ENCODE data around the gene TAOK2. TPM values are rescaled to one million over a fixed set of nuclear protein-coding genes. Genes with fewer than 3 reads are reported as not detected.

The TAOK2 gene
- total RNA-seq, 1 donor from 2014 or later: 17.7 TPM

DNA sequence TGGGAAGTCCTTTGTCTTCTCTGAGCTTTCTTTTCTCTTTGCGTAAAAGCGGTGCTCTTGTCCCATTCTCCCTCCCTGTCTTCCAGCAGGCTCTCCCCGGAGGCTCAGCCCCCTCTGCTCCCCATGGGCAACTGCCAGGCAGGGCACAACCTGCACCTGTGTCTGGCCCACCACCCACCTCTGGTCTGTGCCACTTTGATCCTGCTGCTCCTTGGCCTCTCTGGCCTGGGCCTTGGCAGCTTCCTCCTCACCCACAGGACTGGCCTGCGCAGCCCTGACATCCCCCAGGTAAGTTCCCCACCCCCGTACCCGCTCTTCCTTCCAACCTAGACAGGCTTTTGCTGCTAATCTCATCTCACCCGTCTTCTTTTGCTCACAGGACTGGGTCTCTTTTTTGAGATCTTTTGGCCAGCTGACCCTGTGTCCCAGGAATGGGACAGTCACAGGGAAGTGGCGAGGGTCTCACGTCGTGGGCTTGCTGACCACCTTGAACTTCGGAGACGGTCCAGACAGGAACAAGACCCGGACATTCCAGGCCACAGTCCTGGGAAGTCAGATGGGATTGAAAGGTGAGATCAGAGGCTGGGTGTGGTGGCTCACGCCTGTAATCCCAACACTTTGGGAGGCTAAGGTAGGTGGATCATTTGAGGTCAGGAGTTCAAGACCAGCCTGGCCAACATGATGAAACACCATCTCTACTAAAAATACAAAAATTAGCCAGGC lies 10.5 kb upstream of the TAOK2 start:
- peak; percentile 6 for ATAC-seq

DNA sequence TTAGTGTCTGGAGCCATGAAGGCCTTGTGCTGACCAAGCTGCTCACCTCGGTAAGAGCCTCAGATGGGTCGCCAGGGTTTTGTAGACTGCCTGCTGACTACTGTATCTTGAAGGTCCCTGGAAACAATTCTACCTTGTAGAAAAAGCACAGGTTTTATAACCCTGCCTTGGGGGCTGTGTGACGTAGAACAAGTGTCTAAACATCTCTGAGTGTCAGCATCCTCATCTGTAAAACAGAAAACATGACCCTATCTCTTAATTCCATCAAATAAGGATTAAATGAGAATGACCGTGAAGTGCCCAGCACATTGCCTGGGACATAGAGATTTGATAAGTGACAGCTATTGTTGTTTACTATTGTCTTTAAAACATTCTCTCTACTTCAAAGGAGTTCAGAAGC lies 5.5 kb upstream of the TAOK2 start:
- ATAC-seq: no peak

DNA sequence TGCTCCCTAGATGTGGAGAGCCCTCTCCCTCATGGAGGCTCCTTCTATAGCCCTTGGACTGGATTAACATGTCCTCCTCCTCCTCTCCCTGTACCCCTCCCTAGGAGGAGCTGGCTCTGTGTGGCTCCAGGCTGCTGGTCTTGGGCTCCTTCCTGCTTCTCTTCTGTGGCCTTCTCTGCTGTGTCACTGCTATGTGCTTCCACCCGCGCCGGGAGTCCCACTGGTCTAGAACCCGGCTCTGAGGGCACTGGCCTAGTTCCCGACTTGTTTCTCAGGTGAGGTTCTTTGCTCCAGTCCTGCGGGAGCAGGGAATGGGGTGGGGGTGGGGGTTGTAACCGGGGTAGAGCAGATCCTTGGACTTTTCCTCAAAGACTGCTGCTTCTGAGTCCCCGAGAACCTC lies 2.4 kb upstream of the TAOK2 start:
- no peak for ATAC-seq

DNA sequence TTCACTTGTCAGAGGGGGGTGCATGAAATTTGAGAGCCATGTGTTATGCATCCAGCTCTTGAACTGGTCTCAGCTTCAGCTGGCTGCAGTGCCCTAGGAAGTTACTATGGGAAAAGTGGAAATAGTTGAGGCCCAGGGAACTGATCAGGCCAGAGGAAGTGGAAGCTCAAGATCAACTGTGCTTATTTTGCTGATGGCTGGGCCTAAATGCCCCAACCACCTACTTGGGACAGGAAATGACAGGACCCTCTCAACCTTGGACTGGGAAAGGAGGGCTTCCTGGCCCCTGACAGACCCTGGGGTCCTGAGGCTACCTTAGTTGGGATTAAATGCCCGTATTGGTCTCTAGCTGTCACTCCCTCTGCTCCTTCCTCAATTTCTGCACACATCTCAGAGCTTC lies 1.2 kb upstream of the TAOK2 start:
- no peak for ATAC-seq

DNA sequence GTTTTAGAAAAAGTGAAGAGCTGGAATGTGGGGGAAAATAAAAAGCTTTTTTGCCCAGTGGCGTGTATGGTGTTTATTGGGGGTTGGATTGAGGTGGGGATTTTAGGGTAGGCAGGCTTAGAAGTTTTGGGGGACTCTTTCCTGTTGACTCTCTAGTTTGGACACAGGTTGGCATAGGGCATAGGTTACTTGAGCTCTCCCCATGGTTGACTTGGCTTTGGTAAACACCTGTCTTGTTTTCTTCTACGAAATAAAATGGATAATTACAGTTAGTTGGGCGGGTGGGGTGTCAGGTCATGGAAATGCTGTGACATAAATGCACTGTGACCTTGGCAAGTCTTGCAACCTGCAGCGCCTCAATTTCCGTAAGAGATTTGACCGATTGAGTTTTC lies 680 bp upstream of the TAOK2 start:
- no peak for ATAC-seq

DNA sequence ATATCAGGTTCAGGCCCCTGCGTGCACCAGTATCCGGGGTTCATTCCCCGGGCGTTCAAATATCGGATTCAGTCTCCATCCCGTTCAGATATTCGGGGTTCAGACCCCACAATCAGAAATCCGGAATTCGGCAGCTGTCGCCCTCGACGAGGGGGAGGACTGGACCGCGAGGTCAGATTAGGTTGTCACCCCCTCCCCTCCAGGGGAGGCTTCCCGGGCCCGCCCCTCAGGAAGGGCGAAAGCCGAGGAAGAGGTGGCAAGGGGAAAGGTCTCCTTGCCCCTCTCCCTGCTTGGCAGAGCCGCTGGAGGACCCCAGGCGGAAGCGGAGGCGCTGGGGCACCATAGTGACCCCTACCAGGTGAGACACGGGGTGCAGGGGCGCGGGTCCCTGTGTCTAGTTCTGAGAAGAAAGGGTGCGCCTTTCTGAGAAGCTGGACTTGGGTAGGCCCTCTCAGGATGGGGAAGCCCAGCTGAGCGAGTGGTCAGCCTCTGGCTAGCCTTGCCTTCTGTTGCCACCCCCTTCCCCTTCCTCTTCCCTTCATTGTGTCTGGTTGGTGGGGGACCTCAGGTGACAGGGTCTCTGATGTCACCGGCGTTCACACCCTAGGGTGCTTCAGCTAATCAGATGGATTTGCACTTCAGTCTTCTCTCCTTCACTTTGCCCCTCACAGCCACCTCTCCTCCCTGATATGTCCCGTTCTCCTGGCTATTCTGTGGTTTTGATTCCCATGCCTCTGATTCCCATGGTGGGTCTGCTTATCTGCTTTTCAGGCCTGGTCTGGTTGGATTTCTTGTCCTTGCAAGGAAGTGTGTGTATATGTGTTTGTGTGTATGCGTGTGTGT lies 844 bp downstream of the TAOK2 start:
- peak; percentile 7 for ATAC-seq

DNA sequence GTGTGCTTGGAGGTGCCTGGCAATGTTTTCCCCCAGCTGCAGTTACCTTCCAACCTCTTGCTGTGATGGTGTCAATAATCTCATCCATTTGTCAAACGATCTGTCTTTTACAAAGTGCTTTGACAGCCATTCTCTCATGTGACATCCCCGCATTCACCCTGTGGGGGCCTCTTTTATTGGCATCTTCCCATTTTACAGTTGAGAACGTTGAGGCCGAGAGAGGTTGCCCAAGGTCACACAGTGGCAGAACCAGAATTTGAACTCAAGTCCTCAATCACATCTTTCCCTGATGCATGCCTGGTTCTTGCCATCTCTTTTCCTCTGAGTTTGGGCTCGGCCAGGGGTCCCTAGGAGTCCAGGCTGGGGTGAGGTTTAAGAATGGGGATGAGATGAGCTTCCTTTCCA lies 1.5 kb downstream of the TAOK2 start:
- no peak for ATAC-seq

DNA sequence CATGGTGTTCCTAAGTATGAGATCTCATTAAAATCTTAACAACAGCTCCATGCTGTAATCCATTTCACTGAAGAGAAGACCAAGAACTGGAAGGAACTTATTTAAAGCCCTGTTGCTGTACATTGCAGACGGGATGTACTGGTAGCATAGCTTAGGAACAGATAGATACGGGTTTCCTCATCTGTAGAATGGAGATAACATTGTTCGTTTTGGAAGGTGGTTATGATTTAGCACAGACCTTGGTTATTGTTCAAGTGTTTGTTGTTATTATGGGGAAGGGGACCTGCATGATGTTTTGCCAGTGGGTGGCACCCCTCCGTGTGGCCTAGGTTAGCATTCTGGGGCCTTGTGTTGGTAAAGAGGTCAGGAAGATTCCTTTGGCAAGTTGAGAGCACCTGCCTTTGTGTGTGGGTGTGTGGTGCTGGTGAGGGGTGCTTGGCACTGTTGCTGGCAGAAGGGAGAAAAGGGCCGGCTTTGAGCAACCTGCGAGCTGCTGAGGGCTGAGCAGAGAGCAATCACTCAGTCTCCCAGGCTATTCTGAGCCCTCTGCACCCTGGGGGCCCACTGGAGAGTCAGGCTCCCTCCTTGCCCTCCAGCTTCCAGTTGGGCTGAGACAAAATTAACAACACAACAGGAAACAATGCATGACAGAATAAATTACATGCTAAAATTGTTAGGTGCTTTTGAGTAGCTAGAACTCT lies 2.3 kb downstream of the TAOK2 start:
- no peak for ATAC-seq

DNA sequence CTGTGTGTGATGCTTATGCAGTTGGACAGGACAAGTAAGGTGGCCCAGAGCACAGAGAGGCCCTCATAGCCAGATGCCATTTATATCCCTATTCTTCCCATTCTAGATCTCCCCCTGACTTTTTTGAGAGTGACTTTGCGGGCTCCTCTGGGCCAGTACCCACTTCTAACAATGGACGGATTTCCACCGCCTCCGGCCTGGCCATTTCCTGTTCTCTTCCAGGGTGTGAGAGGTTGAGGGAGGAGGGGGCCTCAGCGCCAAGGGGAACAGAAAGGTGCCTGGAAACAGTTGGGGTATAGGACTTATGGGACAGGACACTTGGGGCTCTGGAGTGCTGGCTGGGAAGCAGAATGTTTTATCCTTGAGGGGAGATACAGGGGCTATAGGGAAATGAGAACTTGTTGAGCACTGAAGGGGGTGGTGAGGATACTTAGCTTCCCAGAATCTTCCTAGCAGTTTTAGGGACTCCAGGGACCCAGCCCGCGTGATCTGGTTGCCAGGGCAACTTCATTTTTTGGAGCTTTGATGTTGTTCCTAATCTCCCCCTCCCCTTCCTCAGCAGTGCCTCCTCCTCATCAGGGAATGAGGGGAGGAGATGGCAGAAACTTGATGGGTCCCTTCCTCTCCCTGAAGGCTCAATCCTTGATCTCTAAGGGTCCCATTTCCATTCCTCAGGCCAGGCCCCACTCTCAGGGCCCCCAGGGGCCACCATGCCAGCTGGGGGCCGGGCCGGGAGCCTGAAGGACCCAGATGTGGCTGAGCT lies 3.6 kb downstream of the TAOK2 start:
- no peak for ATAC-seq

DNA sequence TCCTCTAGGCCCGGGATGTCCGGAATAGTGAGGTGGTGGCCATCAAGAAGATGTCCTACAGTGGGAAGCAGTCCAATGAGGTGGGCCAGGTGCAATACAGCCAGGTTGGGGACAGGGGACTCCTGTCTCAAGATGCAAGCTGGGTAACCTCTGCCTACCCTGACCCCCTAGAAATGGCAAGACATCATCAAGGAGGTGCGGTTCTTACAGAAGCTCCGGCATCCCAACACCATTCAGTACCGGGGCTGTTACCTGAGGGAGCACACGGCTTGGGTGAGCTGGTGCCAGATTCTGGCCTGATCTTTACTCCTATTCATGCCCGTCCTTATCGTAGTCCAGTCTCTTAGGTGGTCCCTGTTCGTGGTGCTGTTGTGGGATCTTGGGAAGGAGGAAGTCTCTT lies 4.4 kb downstream of the TAOK2 start:
- ATAC-seq: no peak

DNA sequence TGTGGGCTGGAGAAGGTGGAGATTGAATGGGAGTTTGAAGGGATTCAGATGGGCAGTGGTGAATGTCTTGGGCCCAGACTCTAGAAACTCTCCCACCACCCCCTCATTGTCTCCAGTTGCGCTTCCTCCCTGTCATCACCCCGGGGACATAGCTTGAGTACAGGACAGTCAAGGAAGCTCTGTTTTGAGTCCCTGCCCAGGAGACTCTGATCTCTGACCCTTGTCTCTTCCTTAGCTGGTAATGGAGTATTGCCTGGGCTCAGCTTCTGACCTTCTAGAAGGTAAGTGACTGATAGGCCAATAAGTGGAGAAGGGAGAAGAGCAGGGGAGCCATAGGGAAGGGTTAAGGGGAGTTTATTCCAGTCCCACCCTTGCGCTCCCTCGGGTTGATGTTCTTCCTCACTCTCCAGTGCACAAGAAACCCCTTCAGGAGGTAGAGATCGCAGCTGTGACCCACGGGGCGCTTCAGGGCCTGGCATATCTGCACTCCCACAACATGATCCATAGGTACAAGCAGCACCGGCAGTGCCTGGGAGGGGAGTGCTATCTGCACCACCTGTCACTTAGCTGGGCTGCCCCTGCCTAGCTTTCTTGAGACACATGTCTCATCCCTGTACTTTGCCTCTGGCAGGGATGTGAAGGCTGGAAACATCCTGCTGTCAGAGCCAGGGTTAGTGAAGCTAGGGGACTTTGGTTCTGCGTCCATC lies 5.0 kb downstream of the TAOK2 start:
- ATAC-seq: no peak

DNA sequence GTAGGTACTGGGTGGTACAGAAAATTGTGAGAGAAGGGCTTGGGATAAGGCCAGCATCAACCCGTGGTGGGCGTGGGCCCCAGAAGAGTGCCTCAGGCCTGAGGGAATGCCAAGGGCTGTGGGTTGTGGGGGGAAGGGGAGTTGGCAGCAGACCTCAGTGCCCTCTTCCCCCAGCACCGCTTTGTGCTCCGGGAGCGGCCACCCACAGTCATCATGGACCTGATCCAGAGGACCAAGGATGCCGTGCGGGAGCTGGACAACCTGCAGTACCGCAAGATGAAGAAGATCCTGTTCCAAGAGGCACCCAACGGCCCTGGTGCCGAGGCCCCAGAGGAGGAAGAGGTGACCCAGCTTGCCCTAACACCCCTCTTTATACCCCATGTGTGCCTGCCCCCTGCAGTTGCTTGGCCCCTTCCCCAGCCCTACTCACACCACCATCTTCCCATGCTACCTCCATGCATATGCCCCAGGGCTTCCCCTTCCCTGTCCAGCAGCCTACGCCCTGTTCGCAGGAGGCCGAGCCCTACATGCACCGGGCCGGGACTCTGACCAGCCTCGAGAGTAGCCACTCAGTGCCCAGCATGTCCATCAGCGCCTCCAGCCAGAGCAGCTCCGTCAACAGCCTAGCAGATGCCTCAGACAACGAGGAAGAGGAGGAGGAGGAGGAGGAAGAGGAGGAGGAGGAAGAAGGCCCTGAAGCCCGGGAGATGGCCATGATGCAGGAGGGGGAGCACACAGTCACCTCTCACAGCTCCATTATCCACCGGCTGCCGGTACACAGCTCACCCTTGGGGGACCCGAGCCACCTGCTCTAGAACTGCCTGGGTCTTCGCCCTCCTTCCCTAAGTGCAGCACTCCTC lies 9.1 kb downstream of the TAOK2 start:
- ATAC-seq: no peak

DNA sequence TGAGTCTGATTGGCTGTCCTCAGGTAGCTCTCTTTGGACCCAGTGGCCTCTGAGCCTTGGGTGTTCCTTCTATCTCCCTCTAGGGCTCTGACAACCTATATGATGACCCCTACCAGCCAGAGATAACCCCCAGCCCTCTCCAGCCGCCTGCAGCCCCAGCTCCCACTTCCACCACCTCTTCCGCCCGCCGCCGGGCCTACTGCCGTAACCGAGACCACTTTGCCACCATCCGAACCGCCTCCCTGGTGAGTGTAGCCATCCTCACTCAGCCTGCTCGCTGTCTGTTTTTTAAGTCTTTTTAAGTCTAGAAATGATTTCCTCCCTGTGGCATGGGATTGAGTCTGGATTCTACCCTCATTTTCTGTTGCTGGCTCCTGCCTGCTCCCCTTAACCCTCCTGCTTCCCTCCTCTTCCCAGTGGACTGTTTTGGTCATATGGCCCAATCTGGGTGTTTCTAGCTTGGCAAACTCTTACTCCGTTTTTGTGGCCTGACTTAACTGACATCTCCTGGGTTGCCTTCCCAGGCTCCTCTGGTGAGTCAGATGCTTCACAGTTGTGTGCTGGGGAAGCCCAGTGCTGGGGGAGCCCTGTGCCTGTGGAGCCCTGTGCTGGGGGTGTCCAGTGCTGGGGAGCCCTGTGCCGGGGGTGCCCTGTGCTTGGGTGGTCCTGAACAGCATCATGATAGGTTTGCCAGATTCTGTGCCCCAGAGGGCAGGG lies 9.9 kb downstream of the TAOK2 start:
- ATAC-seq: no peak

DNA sequence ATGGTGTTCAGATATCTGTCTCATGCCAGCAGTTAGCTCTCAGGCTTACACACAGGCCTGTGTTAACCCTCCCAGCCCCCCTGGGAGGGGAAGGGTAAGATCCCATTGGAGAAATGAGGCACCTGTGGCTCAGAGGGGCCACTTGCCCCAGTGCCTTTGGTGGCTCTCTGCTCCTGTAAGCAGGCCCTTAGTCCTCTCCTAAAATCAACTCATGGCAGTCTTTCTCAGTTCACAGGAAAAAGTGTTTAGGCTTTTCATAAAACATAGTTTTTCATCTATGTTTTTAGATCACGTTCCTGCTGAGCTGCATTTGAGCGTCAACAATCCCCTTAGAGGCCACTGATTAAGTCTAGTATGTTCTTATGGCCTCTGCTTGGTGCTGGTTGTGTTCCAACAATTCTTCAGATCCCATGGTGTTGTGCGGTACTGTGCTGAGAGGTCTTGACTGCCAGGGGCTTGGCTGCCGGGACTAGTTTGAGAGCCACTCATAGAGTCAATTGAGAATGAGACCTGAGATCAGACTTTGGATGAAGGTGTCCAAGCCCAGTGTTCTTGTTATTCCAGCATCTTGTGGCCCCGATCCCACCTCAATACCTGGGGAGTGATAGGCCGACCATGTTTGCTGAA lies 10.6 kb downstream of the TAOK2 start:
- ATAC-seq: no peak

DNA sequence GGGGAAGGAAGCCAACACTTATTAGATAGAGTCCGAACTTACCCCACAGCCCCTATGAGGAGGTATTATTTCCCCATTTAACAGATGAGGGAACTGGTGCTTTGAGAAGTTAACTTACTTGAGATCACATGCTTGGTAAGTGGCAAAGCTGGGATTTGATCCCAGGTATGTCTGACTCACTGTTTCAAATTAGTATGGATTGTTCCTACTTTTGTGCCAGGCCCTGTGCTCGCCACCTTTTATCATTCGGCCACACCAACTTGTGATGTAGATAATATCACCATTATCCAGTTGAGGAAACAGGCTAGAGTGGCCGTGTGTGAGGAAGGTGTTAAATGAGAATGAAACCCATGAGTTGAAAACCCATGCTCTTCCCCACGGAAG lies 11.1 kb downstream of the TAOK2 start:
- no peak for ATAC-seq

DNA sequence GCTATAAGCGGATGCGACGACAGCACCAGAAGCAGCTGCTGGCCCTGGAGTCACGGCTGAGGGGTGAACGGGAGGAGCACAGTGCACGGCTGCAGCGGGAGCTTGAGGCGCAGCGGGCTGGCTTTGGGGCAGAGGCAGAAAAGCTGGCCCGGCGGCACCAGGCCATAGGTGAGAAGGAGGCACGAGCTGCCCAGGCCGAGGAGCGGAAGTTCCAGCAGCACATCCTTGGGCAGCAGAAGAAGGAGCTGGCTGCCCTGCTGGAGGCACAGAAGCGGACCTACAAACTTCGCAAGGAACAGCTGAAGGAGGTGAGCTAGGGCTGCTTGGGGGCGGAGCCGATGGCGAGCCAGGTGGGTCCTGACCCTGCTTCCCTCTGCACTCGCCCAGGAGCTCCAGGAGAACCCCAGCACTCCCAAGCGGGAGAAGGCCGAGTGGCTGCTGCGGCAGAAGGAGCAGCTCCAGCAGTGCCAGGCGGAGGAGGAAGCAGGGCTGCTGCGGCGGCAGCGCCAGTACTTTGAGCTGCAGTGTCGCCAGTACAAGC lies 11.7 kb downstream of the TAOK2 start:
- ATAC-seq: no peak

DNA sequence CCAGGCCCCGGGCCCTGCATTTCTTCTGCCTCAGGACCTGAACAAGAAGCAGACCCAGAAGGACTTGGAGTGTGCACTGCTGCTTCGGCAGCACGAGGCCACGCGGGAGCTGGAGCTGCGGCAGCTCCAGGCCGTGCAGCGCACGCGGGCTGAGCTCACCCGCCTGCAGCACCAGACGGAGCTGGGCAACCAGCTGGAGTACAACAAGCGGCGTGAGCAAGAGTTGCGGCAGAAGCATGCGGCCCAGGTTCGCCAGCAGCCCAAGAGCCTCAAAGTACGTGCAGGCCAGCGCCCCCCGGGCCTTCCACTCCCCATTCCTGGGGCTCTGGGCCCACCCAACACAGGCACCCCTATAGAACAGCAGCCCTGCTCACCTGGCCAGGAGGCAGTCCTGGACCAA lies 12.6 kb downstream of the TAOK2 start:
- ATAC-seq: no peak

DNA sequence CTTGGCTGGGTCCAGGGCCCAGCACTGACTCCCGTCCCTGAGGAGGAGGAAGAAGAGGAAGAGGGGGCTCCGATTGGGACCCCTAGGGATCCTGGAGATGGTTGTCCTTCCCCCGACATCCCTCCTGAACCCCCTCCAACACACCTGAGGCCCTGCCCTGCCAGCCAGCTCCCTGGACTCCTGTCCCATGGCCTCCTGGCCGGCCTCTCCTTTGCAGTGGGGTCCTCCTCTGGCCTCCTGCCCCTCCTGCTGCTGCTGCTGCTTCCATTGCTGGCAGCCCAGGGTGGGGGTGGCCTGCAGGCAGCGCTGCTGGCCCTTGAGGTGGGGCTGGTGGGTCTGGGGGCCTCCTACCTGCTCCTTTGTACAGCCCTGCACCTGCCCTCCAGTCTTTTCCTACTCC lies 13.3 kb downstream of the TAOK2 start:
- ATAC-seq: no peak

DNA sequence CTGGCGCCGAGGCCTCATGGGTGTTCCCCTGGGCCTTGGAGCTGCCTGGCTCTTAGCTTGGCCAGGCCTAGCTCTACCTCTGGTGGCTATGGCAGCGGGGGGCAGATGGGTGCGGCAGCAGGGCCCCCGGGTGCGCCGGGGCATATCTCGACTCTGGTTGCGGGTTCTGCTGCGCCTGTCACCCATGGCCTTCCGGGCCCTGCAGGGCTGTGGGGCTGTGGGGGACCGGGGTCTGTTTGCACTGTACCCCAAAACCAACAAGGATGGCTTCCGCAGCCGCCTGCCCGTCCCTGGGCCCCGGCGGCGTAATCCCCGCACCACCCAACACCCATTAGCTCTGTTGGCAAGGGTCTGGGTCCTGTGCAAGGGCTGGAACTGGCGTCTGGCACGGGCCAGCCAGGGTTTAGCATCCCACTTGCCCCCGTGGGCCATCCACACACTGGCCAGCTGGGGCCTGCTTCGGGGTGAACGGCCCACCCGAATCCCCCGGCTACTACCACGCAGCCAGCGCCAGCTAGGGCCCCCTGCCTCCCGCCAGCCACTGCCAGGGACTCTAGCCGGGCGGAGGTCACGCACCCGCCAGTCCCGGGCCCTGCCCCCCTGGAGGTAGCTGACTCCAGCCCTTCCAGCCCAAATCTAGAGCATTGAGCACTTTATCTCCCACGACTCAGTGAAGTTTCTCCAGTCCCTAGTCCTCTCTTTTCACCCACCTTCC lies 13.9 kb downstream of the TAOK2 start:
- peak; percentile 11 for ATAC-seq
